ENCODE data around the gene FAAP20. TPM values are rescaled to one million over a fixed set of nuclear protein-coding genes. Genes with fewer than 3 reads are reported as not detected.

Gene FAAP20
- total and polyA plus RNA-seq, 2 experiments from 2014 or later, result 34.5 to 122 TPM

DNA sequence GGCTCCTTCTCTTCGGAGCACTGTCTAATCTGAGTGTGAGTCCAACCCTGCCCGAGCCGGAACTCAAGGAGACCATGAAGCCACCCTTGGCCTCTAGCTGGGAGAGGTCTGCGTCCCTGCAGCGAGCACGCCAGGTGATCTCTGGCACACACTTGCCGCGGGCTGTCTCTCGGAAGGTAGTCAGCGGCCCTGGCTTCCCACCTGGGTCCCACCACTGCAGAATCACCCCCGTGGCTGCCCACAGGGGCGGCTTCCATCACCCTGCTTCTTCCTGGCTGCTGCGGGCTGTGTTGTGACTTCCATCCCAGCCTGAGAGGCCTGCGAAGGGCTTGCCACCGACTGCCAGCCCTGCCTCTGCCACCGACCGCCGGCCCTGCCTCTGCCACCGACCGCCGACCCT is 17.0 kb downstream of the FAAP20 start:
- Histone ChIP-seq H3K36me3 (ENCODE audit: low read depth) (no peaks in the 10 kb centered on the region), H3K27me3 (replicated peaks; ENCODE audit: insufficient read depth) (no peaks in the 10 kb centered on the region), H3K9me2 (ENCODE audit: insufficient read depth) (no peaks in the 10 kb centered on the region), H3K9ac (no peak overlapping the region), H3F3A (ENCODE audit: insufficient read depth) (no peaks in the 10 kb centered on the region), H3K4me2 (ENCODE audit: unreplicated experiment) (no peak overlapping the region), H3K4me3 (no peak overlapping the region), H3K79me2 (ENCODE audit: insufficient read depth) (no peaks in the 10 kb centered on the region), H4K20me1 (ENCODE audit: insufficient read depth) (no peaks in the 10 kb centered on the region), H3K27ac (no peak overlapping the region), H2AFZ (no peak overlapping the region), H3K4me1 (ENCODE audit: insufficient read depth) (no peaks in the 10 kb centered on the region), H3K9me3 (ENCODE audit: low read depth) (no peaks in the 10 kb centered on the region)
- TF ChIP-seq EZH2phosphoT487 (IDR thresholded peaks at IDR 0.05; ENCODE audit: insufficient read depth, low read depth), result no peak
- TF ChIP-seq EZH2 (IDR thresholded peaks at IDR 0.05; ENCODE audit: insufficient read depth, poor library complexity, severe bottlenecking), result no peak
- 87 to 88% methylated on average over 19 to 21 of the region's 21 CpGs for WGBS, 2 experiments (ENCODE audit: low coverage in 1 of 2, low lambda C conversion rate in 2 of 2, missing lambda C conversion rate in 2 of 2)
- in situ Hi-C loops (cut with MboI), result loop anchor here (25.0 kb wide), 1 partner anchor 335 kb away; no protein-coding TSS in a partner anchor
- no peak for DNase-seq

DNA sequence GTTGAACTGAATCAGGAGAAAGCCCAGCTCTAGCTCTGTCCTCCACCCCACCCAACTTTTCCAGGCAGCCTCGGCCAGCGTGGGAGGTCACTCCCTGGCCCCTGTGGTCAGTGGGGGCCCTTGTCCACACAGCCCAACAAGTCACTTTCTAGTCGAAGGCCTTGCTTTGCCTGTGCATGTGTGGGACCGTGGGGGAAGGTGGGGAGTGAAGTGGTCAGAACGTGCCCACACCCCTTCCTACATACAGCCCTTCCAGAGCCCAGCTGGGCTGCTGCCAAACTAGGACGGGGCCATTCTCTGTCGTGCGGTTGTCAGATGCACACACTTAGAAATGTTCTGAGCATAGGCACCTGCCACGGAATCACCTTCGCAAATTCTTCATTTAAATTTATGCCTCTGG is 18.0 kb downstream of the FAAP20 start:
- Histone ChIP-seq H3K9me3 (ENCODE audit: low read depth) (no peaks in the 10 kb centered on the region), H3F3A (ENCODE audit: insufficient read depth) (no peaks in the 10 kb centered on the region), H3K27me3 (replicated peaks; ENCODE audit: insufficient read depth) (no peaks in the 10 kb centered on the region), H3K36me3 (ENCODE audit: low read depth) (no peaks in the 10 kb centered on the region), H3K9me2 (ENCODE audit: insufficient read depth) (no peaks in the 10 kb centered on the region), H3K4me1 (ENCODE audit: insufficient read depth) (no peaks in the 10 kb centered on the region), H3K4me3 (no peak overlapping the region), H2AFZ (no peak overlapping the region), H3K79me2 (ENCODE audit: insufficient read depth) (no peaks in the 10 kb centered on the region), H3K4me2 (ENCODE audit: unreplicated experiment) (no peak overlapping the region), H3K9ac (no peak overlapping the region), H3K27ac (no peak overlapping the region), H4K20me1 (ENCODE audit: insufficient read depth) (no peaks in the 10 kb centered on the region)
- DNase-seq, result no peak
- in situ Hi-C loops (cut with MboI), result loop anchor here (25.0 kb wide), 1 partner anchor 336 kb away; no protein-coding TSS in a partner anchor
- 74 to 80% methylated on average over 10 of the region's 10 CpGs for WGBS, 2 experiments (ENCODE audit: low coverage in 1 of 2, low lambda C conversion rate in 2 of 2, missing lambda C conversion rate in 2 of 2)
- TF ChIP-seq EZH2 (IDR thresholded peaks at IDR 0.05; ENCODE audit: insufficient read depth, poor library complexity, severe bottlenecking) (no peak), EZH2phosphoT487 (IDR thresholded peaks at IDR 0.05; ENCODE audit: insufficient read depth, low read depth) (no peak)

DNA sequence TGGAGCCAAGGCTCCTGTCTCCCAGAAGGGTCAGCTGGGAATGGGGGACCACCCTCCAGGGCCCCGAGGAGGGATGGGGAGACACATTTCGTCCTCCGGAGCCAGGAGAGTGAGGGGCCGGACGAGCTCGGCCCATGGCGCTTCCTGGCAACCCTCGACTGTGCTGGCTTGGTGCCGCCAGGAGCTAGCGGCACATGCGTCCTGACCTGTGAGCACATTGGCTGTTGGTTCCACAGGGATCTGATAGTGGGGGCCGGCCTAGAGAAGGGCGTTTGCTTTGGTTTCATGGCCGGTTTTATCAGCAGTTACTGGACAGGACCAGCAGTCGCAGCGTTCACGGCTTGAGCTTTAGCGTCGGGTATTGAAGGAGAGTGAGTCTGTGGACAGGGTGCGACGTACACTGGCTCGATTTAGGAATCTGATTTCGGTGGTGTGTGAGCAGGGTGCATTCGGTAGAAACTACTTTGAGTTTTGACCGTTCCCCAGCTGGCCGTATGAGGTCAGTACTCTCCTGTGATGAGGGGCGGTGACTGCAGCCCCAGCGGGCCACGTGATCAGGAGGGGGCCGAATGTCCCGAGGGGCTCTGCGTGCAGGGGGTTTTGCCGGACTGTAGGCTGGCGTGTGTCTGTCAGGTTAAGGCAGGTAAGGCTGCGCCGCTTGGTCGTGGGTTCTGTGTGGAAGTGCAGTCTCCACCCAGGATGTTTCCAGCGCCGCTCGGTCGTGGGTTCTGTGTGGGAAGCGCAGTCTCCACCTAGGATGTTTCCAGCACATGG is 18.7 kb downstream of the FAAP20 start:
- WGBS, 2 experiments (ENCODE audit: low coverage in 1 of 2, low lambda C conversion rate in 2 of 2, missing lambda C conversion rate in 2 of 2), result 87% methylated on average over 40 to 42 of the region's 42 CpGs

DNA sequence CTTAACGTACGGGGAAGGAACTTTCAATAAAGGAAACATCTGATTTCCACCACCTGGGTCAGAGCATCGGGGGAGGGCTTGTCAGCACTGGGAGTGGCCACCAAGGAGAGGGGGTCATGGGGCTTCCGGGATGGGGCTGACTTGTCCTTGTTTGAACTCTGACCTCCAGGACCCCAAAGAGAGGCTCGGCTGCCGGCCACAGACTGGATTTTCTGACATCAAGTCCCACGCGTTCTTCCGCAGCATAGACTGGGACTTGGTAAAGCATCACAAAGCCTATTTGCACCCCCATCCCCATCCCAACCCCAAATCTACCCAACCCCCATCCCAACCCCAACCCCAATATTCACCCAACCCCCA is 19.5 kb downstream of the FAAP20 start:
- no peak for DNase-seq
- no peaks in the 10 kb centered on the region for H3K9me2 ChIP-seq (ENCODE audit: insufficient read depth)
- in situ Hi-C loops (cut with MboI), result loop anchor here (25.0 kb wide), 1 partner anchor 337 kb away; no protein-coding TSS in a partner anchor
- no peaks in the 10 kb centered on the region for H3K9me3 ChIP-seq (ENCODE audit: low read depth)
- peak overlapping the region; percentile 97 for H3K4me2 ChIP-seq (ENCODE audit: unreplicated experiment)
- peaks cover 2% of the 10 kb centered on the region; the same call in 1 of the 2 replicates for H3K4me1 ChIP-seq (ENCODE audit: insufficient read depth)
- no peak overlapping the region for H3K27ac ChIP-seq
- H3K36me3 ChIP-seq (ENCODE audit: low read depth), result no peaks in the 10 kb centered on the region
- peak overlapping the region; percentile 74 for H2AFZ ChIP-seq
- H3K27me3 ChIP-seq (replicated peaks; ENCODE audit: insufficient read depth), result no peaks in the 10 kb centered on the region
- peak overlapping the region; percentile 34 for H3K9ac ChIP-seq
- WGBS, 2 experiments (ENCODE audit: low coverage in 1 of 2, low lambda C conversion rate in 2 of 2, missing lambda C conversion rate in 2 of 2), result 59 to 62% methylated on average over 9 of the region's 9 CpGs
- no peaks in the 10 kb centered on the region for H3F3A ChIP-seq (ENCODE audit: insufficient read depth)
- H3K4me3 ChIP-seq, result peak overlapping the region; percentile 72
- H4K20me1 ChIP-seq (ENCODE audit: insufficient read depth), result no peaks in the 10 kb centered on the region
- no peaks in the 10 kb centered on the region for H3K79me2 ChIP-seq (ENCODE audit: insufficient read depth)
- TF ChIP-seq EZH2 (IDR thresholded peaks at IDR 0.05; ENCODE audit: insufficient read depth, poor library complexity, severe bottlenecking) (no peak), EZH2phosphoT487 (IDR thresholded peaks at IDR 0.05; ENCODE audit: insufficient read depth, low read depth) (no peak)

More for the DNA sequence above, 18.7 kb downstream of the FAAP20 start:
- Histone ChIP-seq H3K79me2 (ENCODE audit: insufficient read depth) (no peaks in the 10 kb centered on the region), H3K9ac (no peak overlapping the region), H3K4me3 (no peak overlapping the region), H3K4me1 (ENCODE audit: insufficient read depth) (no peaks in the 10 kb centered on the region), H3F3A (ENCODE audit: insufficient read depth) (no peaks in the 10 kb centered on the region), H3K9me3 (ENCODE audit: low read depth) (no peaks in the 10 kb centered on the region), H3K36me3 (ENCODE audit: low read depth) (no peaks in the 10 kb centered on the region), H3K4me2 (ENCODE audit: unreplicated experiment) (no peak overlapping the region), H3K27me3 (replicated peaks; ENCODE audit: insufficient read depth) (no peaks in the 10 kb centered on the region), H3K27ac (no peak overlapping the region), H2AFZ (no peak overlapping the region), H4K20me1 (ENCODE audit: insufficient read depth) (no peaks in the 10 kb centered on the region), H3K9me2 (ENCODE audit: insufficient read depth) (no peaks in the 10 kb centered on the region)
- in situ Hi-C loops (cut with MboI), result loop anchor here (25.0 kb wide), 1 partner anchor 336 kb away; no protein-coding TSS in a partner anchor
- TF ChIP-seq EZH2phosphoT487 (IDR thresholded peaks at IDR 0.05; ENCODE audit: insufficient read depth, low read depth), result no peak
- TF ChIP-seq EZH2 (IDR thresholded peaks at IDR 0.05; ENCODE audit: insufficient read depth, poor library complexity, severe bottlenecking), result no peak
- DNase-seq, result no peak
